Measurements from ENCODE around the gene ZNF883. TPM values are rescaled to one million over a fixed set of nuclear protein-coding genes. Genes with fewer than 3 reads are reported as not detected.

The ZNF883 gene
- total and polyA plus RNA-seq, 2 of the 8 experiments (the other 6 are each of a cell fraction or from before 2014, with no cell fraction given) = 6.1 to 20.2 TPM

- H3K4me3 ChIP-seq (ENCODE audit: extremely low read depth in 1 of 4, insufficient read depth in 2 of 4, low read depth in 3 of 4, low read length in 4 of 4) = no peak overlapping the region
- no peak overlapping the region for H3K9ac ChIP-seq (replicated peaks in 1 of 4; ENCODE audit: extremely low read depth in 1 of 4, low read depth in 3 of 4, low read length in 3 of 4)
- H3K27ac ChIP-seq (ENCODE audit: low read depth, low read length) = no peak overlapping the region
- H2BK12ac ChIP-seq (ENCODE audit: low read depth, low read length) = no peak overlapping the region
- H3K9me3 ChIP-seq (ENCODE audit: insufficient read depth in 2 of 2, low read depth in 1 of 2, low read length in 1 of 2) = no peaks in the 10 kb centered on the region
- no peaks in the 10 kb centered on the region for H3K79me1 ChIP-seq (ENCODE audit: low read depth, low read length)
- H4K8ac ChIP-seq (ENCODE audit: extremely low read depth, insufficient read depth, low read length) = no peak overlapping the region
- no peak overlapping the region for H3K14ac ChIP-seq (ENCODE audit: insufficient read length)
- no peaks in the 10 kb centered on the region for H3K36me3 ChIP-seq (ENCODE audit: control insufficient read depth in 2 of 4, insufficient read depth in 4 of 4, low read length in 3 of 4)
- DNase-seq (ENCODE audit: low read depth in 1 of 2, low spot score in 2 of 2) (no peak), FAIRE-seq (peak; percentile 84)
- peak; percentile 62; the same call in 1 of the 2 replicates for TF ChIP-seq YY1 (IDR thresholded peaks at IDR 0.05; ENCODE audit: low read depth, low read length)
- TF ChIP-seq CTCF (IDR thresholded peaks at IDR 0.05; ENCODE audit: control extremely low read depth in 1 of 3, insufficient read depth in 1 of 3, low read depth in 1 of 3, low read length in 3 of 3) = peak in 2 of 3 experiments; percentile 61 to 69; a peak in 3 of 4 replicates
- TF ChIP-seq SP4 (IDR thresholded peaks at IDR 0.05; ENCODE audit: low read length) = no peak
- TF ChIP-seq RAD21 (IDR thresholded peaks at IDR 0.05 in 1 of 2, conservative IDR thresholded peaks at IDR 0.05 in 1 of 2; ENCODE audit: low read depth in 2 of 2, low read length in 2 of 2) = peak; percentile 81 to 84
- no peak overlapping the region for H3K56ac ChIP-seq (replicated peaks; ENCODE audit: insufficient read length, low read depth, low read length)
- H4K20me1 ChIP-seq (replicated peaks in 1 of 2; ENCODE audit: control insufficient read depth in 1 of 2, insufficient read depth in 2 of 2, low read length in 2 of 2) = no peaks in the 10 kb centered on the region
- POLR2A ChIA-PET (ENCODE audit: partially characterized antibody) = no interaction called here
- H3K79me2 ChIP-seq (ENCODE audit: control insufficient read depth in 1 of 2, insufficient read depth in 2 of 2, low read length in 2 of 2) = no peaks in the 10 kb centered on the region
- H3K23me2 ChIP-seq (ENCODE audit: low read depth, low read length) = no peaks in the 10 kb centered on the region
- 60% methylated on average over 8 of the region's 8 CpGs; no CpG with 5 or more reads in 1 of the 2 experiments for WGBS, 2 experiments (ENCODE audit: extremely low coverage in 1 of 2, insufficient coverage in 1 of 2, insufficient read length in 1 of 2, insufficient replicate concordance in 2 of 2, low coverage in 1 of 2, low lambda C conversion rate in 2 of 2, missing lambda C conversion rate in 1 of 2)
- no peak overlapping the region for H4K91ac ChIP-seq (replicated peaks; ENCODE audit: insufficient read length, low read length)
- H2BK20ac ChIP-seq (ENCODE audit: low read length) = no peak overlapping the region
- no peak overlapping the region for H3K23ac ChIP-seq (ENCODE audit: insufficient read length)
- H4K5ac ChIP-seq (ENCODE audit: insufficient read length, low read depth, low read length) = no peak overlapping the region
- H2AK5ac ChIP-seq (ENCODE audit: low read depth, low read length) = no peak overlapping the region
- no peak overlapping the region for H2BK120ac ChIP-seq (replicated peaks; ENCODE audit: low read depth, low read length)
- H3K4ac ChIP-seq (replicated peaks; ENCODE audit: insufficient read length, low read depth, low read length) = no peak overlapping the region
- H2AFZ ChIP-seq (ENCODE audit: low read length) = peak overlapping the region; percentile 11; the same call in 1 of the 2 replicates
- no peak overlapping the region for H3K4me2 ChIP-seq (ENCODE audit: insufficient read depth in 1 of 2, low read depth in 2 of 2, low read length in 2 of 2)
- CTCF ChIA-PET (ENCODE audit: partially characterized antibody) = interaction anchor here (0.6 to 5.7 kb wide), 13 partner anchors 8 to 228 kb away, joined by 3 to 47 read pairs (median 3); no protein-coding TSS in a partner anchor
- H2BK5ac ChIP-seq (ENCODE audit: low read depth, low read length) = no peak overlapping the region
- H3K18ac ChIP-seq (ENCODE audit: extremely low read depth, low read length) = no peak overlapping the region
- no peaks in the 10 kb centered on the region for H3K4me1 ChIP-seq (replicated peaks in 1 of 4; ENCODE audit: control insufficient read depth in 3 of 4, insufficient read depth in 4 of 4, low read length in 3 of 4)
- no peak overlapping the region for H2BK15ac ChIP-seq (ENCODE audit: low read length)
- H3K27me3 ChIP-seq (replicated peaks in 1 of 4; ENCODE audit: control insufficient read depth in 3 of 4, extremely low read depth in 1 of 4, insufficient read depth in 3 of 4, low read length in 3 of 4) = peaks cover 0 to 2% (median 0%) of the 10 kb centered on the region in 4 experiments; a peak in 3 of 7 replicates
These were observed 86.8 kb downstream of the ZNF883 start for GRCh38 chr9:112925058-112925641.
